ENCODE measurements around the gene ZBTB45.

DNA sequence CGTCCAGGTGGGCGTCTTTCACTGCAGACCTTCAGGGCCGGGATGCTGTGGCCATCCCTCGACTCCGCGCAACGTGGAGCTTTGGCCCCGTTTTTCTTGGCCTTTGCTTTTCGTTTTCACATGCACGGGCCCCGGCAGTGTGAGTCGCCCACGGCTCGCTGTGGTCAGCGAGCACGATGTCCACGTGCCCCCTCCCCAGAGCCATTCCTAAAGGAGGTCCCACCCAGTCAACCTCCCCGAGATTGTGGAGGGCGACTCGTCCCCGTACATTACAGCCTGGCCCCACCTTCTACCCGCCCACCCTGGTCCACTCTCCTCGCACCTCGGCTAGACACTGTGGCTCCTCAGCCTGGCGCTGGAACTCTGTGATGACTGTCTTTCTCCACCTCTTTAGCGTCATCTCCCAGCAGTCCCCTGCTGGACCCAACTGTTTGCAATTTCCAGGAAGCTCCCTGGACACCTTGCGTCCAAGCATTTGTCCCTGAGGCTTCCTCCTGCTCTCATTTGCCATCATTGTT lies 43.1 kb downstream of the ZBTB45 start:
- TF ChIP-seq POLR2A (IDR thresholded peaks at IDR 0.05; ENCODE audit: low read length) (no peak), GATA1 (IDR thresholded peaks at IDR 0.05; ENCODE audit: low read depth, low read length) (no peak)
